ENCODE data around the gene OR4D5. TPM values are rescaled to one million over a fixed set of nuclear protein-coding genes. Genes with fewer than 3 reads are reported as not detected.

OR4D5 gene
- total and polyA plus RNA-seq, 2 of the 8 experiments (the other 6 are each of a cell fraction or from before 2014, with no cell fraction given): not detected

DNA sequence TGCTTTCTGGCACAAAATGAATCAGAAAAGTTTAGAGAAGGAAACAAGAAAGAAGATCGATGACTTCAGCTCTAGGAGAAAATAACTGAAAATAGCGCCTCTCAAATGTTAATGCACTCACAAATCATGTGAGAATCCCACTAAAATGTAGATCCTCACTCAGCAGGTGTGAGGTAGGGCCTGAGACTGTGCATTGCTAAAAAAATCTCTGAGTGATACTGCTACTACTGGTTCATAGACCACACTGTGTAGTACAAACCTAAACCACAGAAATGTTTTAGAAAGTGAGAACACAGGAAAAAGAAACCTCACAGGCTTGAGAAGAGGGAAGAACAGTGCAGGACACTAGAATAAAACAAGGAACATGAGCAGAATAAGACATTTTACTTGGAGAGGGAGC, 35.5 kb upstream of the OR4D5 start:
- Histone ChIP-seq H3K4me2 (ENCODE audit: insufficient read depth in 1 of 2, low read depth in 2 of 2, low read length in 2 of 2) (no peak overlapping the region), H2BK12ac (ENCODE audit: low read depth, low read length) (no peak overlapping the region), H3K4me1 (replicated peaks in 1 of 4; ENCODE audit: control insufficient read depth in 3 of 4, insufficient read depth in 4 of 4, low read length in 3 of 4) (peaks cover 0 to 3% (median 0%) of the 10 kb centered on the region in 4 experiments; a peak in 2 of 7 replicates), H3K18ac (ENCODE audit: extremely low read depth, low read length) (no peak overlapping the region), H3K36me3 (ENCODE audit: control insufficient read depth in 2 of 4, insufficient read depth in 4 of 4, low read length in 3 of 4) (no peaks in the 10 kb centered on the region), H4K8ac (ENCODE audit: extremely low read depth, insufficient read depth, low read length) (no peak overlapping the region), H3K4ac (replicated peaks; ENCODE audit: insufficient read length, low read depth, low read length) (no peak overlapping the region), H2BK20ac (ENCODE audit: low read length) (no peak overlapping the region), H3K9ac (replicated peaks in 1 of 4; ENCODE audit: extremely low read depth in 1 of 4, low read depth in 3 of 4, low read length in 3 of 4) (peak overlapping the region in 1 of 4 experiments; percentile 34; a peak in 1 of 7 replicates), H2AK5ac (ENCODE audit: low read depth, low read length) (no peak overlapping the region), H4K91ac (replicated peaks; ENCODE audit: insufficient read length, low read length) (no peak overlapping the region), H3K79me2 (ENCODE audit: control insufficient read depth in 1 of 2, insufficient read depth in 2 of 2, low read length in 2 of 2) (no peaks in the 10 kb centered on the region), H3K23me2 (ENCODE audit: low read depth, low read length) (no peaks in the 10 kb centered on the region), H3K14ac (ENCODE audit: insufficient read length) (no peak overlapping the region), H4K20me1 (replicated peaks in 1 of 2; ENCODE audit: control insufficient read depth in 1 of 2, insufficient read depth in 2 of 2, low read length in 2 of 2) (no peaks in the 10 kb centered on the region), H2BK5ac (ENCODE audit: low read depth, low read length) (no peak overlapping the region), H3K79me1 (ENCODE audit: low read depth, low read length) (no peaks in the 10 kb centered on the region), H3K27ac (ENCODE audit: low read depth, low read length) (no peak overlapping the region), H3K56ac (replicated peaks; ENCODE audit: insufficient read length, low read depth, low read length) (no peak overlapping the region), H2BK120ac (replicated peaks; ENCODE audit: low read depth, low read length) (no peak overlapping the region), H2BK15ac (ENCODE audit: low read length) (no peak overlapping the region), H3K4me3 (ENCODE audit: extremely low read depth in 1 of 4, insufficient read depth in 2 of 4, low read depth in 3 of 4, low read length in 4 of 4) (no peak overlapping the region), H4K5ac (ENCODE audit: insufficient read length, low read depth, low read length) (no peak overlapping the region), H3K27me3 (replicated peaks in 1 of 4; ENCODE audit: control insufficient read depth in 3 of 4, extremely low read depth in 1 of 4, insufficient read depth in 3 of 4, low read length in 3 of 4) (no peaks in the 10 kb centered on the region), H2AFZ (ENCODE audit: low read length) (no peak overlapping the region), H3K9me3 (ENCODE audit: insufficient read depth in 2 of 2, low read depth in 1 of 2, low read length in 1 of 2) (no peaks in the 10 kb centered on the region), H3K23ac (ENCODE audit: insufficient read length) (no peak overlapping the region)
- no peak for DNase-seq (ENCODE audit: low read depth in 1 of 2, low spot score in 2 of 2)
- ChIA-PET CTCF (ENCODE audit: partially characterized antibody) (no interaction called here), POLR2A (ENCODE audit: partially characterized antibody) (no interaction called here)
- no peak for FAIRE-seq
- no peak for TF ChIP-seq CHD2 (IDR thresholded peaks at IDR 0.05; ENCODE audit: low read length)
- no peak for TF ChIP-seq JUN (IDR thresholded peaks at IDR 0.05; ENCODE audit: low read depth, low read length)
- TF ChIP-seq CBX8 (IDR thresholded peaks at IDR 0.05; ENCODE audit: borderline replicate concordance, low read depth, low read length): no peak
- TF ChIP-seq BRCA1 (IDR thresholded peaks at IDR 0.05; ENCODE audit: low read depth, low read length): no peak
- no peak for TF ChIP-seq SP1 (IDR thresholded peaks at IDR 0.05; ENCODE audit: low read depth, low read length)
- no peak for TF ChIP-seq RNF2 (IDR thresholded peaks at IDR 0.05; ENCODE audit: borderline replicate concordance, low read depth, low read length, missing control alignments, poor library complexity, severe bottlenecking)
- no peak for TF ChIP-seq NRF1 (IDR thresholded peaks at IDR 0.05; ENCODE audit: low read depth, low read length)
- TF ChIP-seq CREB1 (IDR thresholded peaks at IDR 0.05): no peak
- TF ChIP-seq, protein P1, sequence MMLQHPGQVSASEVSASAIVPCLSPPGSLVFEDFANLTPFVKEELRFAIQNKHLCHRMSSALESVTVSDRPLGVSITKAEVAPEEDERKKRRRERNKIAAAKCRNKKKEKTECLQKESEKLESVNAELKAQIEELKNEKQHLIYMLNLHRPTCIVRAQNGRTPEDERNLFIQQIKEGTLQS (IDR thresholded peaks at IDR 0.05; ENCODE audit: insufficient read depth, low read depth, low read length): no peak
- TF ChIP-seq POU5F1 (IDR thresholded peaks at IDR 0.05; ENCODE audit: low read depth, low read length): no peak
- no peak for TF ChIP-seq RAD21 (IDR thresholded peaks at IDR 0.05 in 1 of 2, conservative IDR thresholded peaks at IDR 0.05 in 1 of 2; ENCODE audit: low read depth in 2 of 2, low read length in 2 of 2)
- TF ChIP-seq RFX5 (IDR thresholded peaks at IDR 0.05; ENCODE audit: borderline replicate concordance, low read depth, low read length): no peak
- WGBS, 2 experiments (ENCODE audit: extremely low coverage in 1 of 2, insufficient coverage in 1 of 2, insufficient read length in 1 of 2, insufficient replicate concordance in 2 of 2, low coverage in 1 of 2, low lambda C conversion rate in 2 of 2, missing lambda C conversion rate in 1 of 2): 71% methylated on average over 2 of the region's 2 CpGs; no CpG with 5 or more reads in 1 of the 2 experiments
